DND-41 (cell line): Measurements from ENCODE around the gene TMEM203.
A peak's percentile ranks its signal among the peaks of the same experiment; 100 is the strongest.

Experiments used
- ATAC-seq: fragments of 200-7000 bp; cut with Tn5 transposase; 3 replicates; pipeline ENCODE4 v1.9.1; 2021; ENCODE audit warnings: low read depth; ENCODE audit not compliant: insufficient read depth
- DNase-seq: peaks from one replicate; pipeline ENCODE4 v3.0.0-alpha.2; 2020
- H2AFZ ChIP-seq: 2 replicates; pipeline ENCODE4 v1.6.0; 2012; ENCODE audit warnings: low read depth, low read length
- H3K27ac ChIP-seq: 2 replicates; pipeline ENCODE4 v1.5.1; 2012; ENCODE audit warnings: low read length, inconsistent platforms
- H3K27me3 ChIP-seq: fragments of 200-600 bp; sonication (generic); 2 replicates; pipeline ENCODE4 v1.6.0; 2012; ENCODE audit warnings: low read length, mild to moderate bottlenecking, inconsistent platforms; ENCODE audit not compliant: insufficient read depth, poor library complexity
- H3K36me3 ChIP-seq: 2 replicates; pipeline ENCODE4 v1.5.1; 2012; ENCODE audit warnings: low read length, inconsistent platforms; ENCODE audit not compliant: insufficient read depth
- H3K4me1 ChIP-seq: 2 replicates; pipeline ENCODE4 v1.5.1; 2012; ENCODE audit warnings: mild to moderate bottlenecking, low read length; ENCODE audit not compliant: insufficient read depth
- H3K4me2 ChIP-seq: 2 replicates; pipeline ENCODE4 v1.6.0; 2012; ENCODE audit warnings: mild to moderate bottlenecking, moderate library complexity, low read length, inconsistent platforms; ENCODE audit not compliant: insufficient read depth
- H3K4me3 ChIP-seq, 2 experiments: fragments of 200-600 bp in 1 of 2; shearing (Covaris generic) in 1 of 2; 2 replicates each; pipeline ENCODE4 v1.5.1; 2012 to 2016; ENCODE audit warnings: inconsistent platforms in 2 of 2, low read length in 2 of 2, mild to moderate bottlenecking in 2 of 2, low read depth in 1 of 2, moderate library complexity in 1 of 2
- H3K79me2 ChIP-seq: 2 replicates; pipeline ENCODE4 v1.6.0; 2012; ENCODE audit warnings: low read length, inconsistent platforms; ENCODE audit not compliant: insufficient read depth
- H3K9ac ChIP-seq: 2 replicates; pipeline ENCODE4 v1.6.0; 2012; ENCODE audit warnings: low read depth, mild to moderate bottlenecking, inconsistent platforms, low read length, moderate library complexity
- H3K9me3 ChIP-seq: 2 replicates; pipeline ENCODE4 v1.5.1; 2012; ENCODE audit warnings: low read length, moderate library complexity, mild to moderate bottlenecking, inconsistent platforms; ENCODE audit not compliant: insufficient read depth, severe bottlenecking
- H4K20me1 ChIP-seq: 2 replicates; pipeline ENCODE4 v1.6.0; 2012; ENCODE audit warnings: low read length; ENCODE audit not compliant: insufficient read depth
- CTCF ChIP-seq: IDR thresholded peaks from 2 replicates; pipeline ENCODE4 v1.5.1; 2012; ENCODE audit warnings: borderline replicate concordance, low read length, moderate library complexity, mild to moderate bottlenecking; ENCODE audit not compliant: poor library complexity, severe bottlenecking; ENCODE audit errors: extremely low read depth
- EZH2 ChIP-seq: IDR thresholded peaks from 3 replicates; pipeline ENCODE4 v1.6.1; 2012; ENCODE audit warnings: borderline replicate concordance, low read depth, mild to moderate bottlenecking, moderate library complexity, low read length, inconsistent platforms; ENCODE audit not compliant: severe bottlenecking

The TMEM203 gene

GRCh38 chr9:137226338-137227053, 21.0 kb upstream of the TMEM203 start:
- Histone ChIP-seq H3K4me2 (no peak overlapping the region), H3K27me3 (no peaks in the 10 kb centered on the region), H3K36me3 (no peaks in the 10 kb centered on the region), H3K9ac (no peak overlapping the region), H4K20me1 (no peaks in the 10 kb centered on the region), H3K4me1 (peaks cover 20% of the 10 kb centered on the region), H3K9me3 (no peaks in the 10 kb centered on the region), H3K4me3 (no peak overlapping the region), H3K27ac (no peak overlapping the region), H3K79me2 (no peaks in the 10 kb centered on the region), H2AFZ (no peak overlapping the region)
- ATAC-seq (no peak), DNase-seq (no peak)
- TF ChIP-seq CTCF = no peak
- TF ChIP-seq EZH2 = no peak

- Histone ChIP-seq H2AFZ (no peak overlapping the region), H3K36me3 (no peaks in the 10 kb centered on the region), H3K9ac (no peak overlapping the region), H3K27me3 (no peaks in the 10 kb centered on the region), H3K4me3 (no peak overlapping the region), H3K4me2 (no peak overlapping the region), H3K79me2 (no peaks in the 10 kb centered on the region), H4K20me1 (no peaks in the 10 kb centered on the region), H3K9me3 (no peaks in the 10 kb centered on the region), H3K4me1 (peaks cover 20% of the 10 kb centered on the region), H3K27ac (no peak overlapping the region)
- DNase-seq (no peak), ATAC-seq (no peak)
- TF ChIP-seq EZH2 (no peak), CTCF (no peak)
Measured at GRCh38 chr9:137225699-137226331, 20.4 kb upstream of the TMEM203 start.

- Histone ChIP-seq H3K27ac (peak within 1 kb of the TSS; percentile 91), H3K36me3 (no peaks in the 10 kb centered on the region), H3K4me3 (peak within 1 kb of the TSS; percentile 94 to 96; a peak in 3 of 4 replicates), H3K9me3 (no peaks in the 10 kb centered on the region), H3K27me3 (no peaks in the 10 kb centered on the region), H3K4me2 (peak within 1 kb of the TSS; percentile 94), H3K9ac (peak within 1 kb of the TSS; percentile 98), H2AFZ (peak within 1 kb of the TSS; percentile 94), H3K4me1 (peaks cover 20% of the 10 kb centered on the region), H4K20me1 (no peaks in the 10 kb centered on the region), H3K79me2 (no peaks in the 10 kb centered on the region)
- DNase-seq (no peak), ATAC-seq (no peak)
- TF ChIP-seq CTCF = no peak
- TF ChIP-seq EZH2 = no peak
Measured at GRCh38 chr9:137224830-137225694, 19.6 kb upstream of the TMEM203 start, which contains the start of gene CYSRT1. CYSRT1 (plus strand) TSS chr9:137225174; CDS start chr9:137225622, 448 bp downstream.
